Stomach (tissue), 4 donors: ENCODE data around the gene ODAD4.

Source experiments
- CTCF ChIP-seq, 7 experiments: fragments of 450-650 bp in 4 of 7; fragments of 200-600 bp in 3 of 7; sonication (generic) in 3 of 7; IDR thresholded peaks; one replicate each; pipeline ENCODE4 v1.5.1; 2016 to 2019; ENCODE audit warnings: antibody characterized with exemption in 7 of 7, control low read depth in 2 of 7, mild to moderate bottlenecking in 1 of 7
- EP300 ChIP-seq: sonication (generic); formaldehyde crosslinking; IDR thresholded peaks from one replicate; pipeline ENCODE4 v1.6.1; 2017; ENCODE audit warnings: antibody characterized with exemption
- POLR2A ChIP-seq, 4 donors: fragments of 450-650 bp; IDR thresholded peaks; one replicate each; pipeline ENCODE4 v1.6.1; 2016; ENCODE audit warnings: antibody characterized with exemption in 4 of 4, control low read depth in 2 of 4, mild to moderate bottlenecking in 1 of 4, moderate library complexity in 1 of 4
- POLR2AphosphoS5 ChIP-seq, 3 donors: sonication (generic); formaldehyde crosslinking; IDR thresholded peaks; one replicate each; pipeline ENCODE4 v1.6.1; 2016; ENCODE audit warnings: antibody characterized with exemption in 3 of 3

GRCh38 chr17:41998497-41998896, 68.1 kb downstream of the ODAD4 start:
- no peak for TF ChIP-seq CTCF (IDR thresholded peaks at IDR 0.05)
- TF ChIP-seq POLR2AphosphoS5 (IDR thresholded peaks at IDR 0.05) = no peak
- no peak for TF ChIP-seq POLR2A (IDR thresholded peaks at IDR 0.05)
- no peak for TF ChIP-seq EP300
